GM18861 (cell line): ENCODE measurements around the gene ZDHHC5.
"Not testable (repeated sequence)": the region's sequence is repeated elsewhere in the genome, so short reads cannot be mapped to it uniquely, and the experiment has no call there.

Source experiments
- ATAC-seq: cut with Tn5 transposase; IDR thresholded peaks from one replicate; pipeline ENCODE4 v1.9.1; 2021; ENCODE audit not compliant: unreplicated experiment

The ZDHHC5 gene

DNA sequence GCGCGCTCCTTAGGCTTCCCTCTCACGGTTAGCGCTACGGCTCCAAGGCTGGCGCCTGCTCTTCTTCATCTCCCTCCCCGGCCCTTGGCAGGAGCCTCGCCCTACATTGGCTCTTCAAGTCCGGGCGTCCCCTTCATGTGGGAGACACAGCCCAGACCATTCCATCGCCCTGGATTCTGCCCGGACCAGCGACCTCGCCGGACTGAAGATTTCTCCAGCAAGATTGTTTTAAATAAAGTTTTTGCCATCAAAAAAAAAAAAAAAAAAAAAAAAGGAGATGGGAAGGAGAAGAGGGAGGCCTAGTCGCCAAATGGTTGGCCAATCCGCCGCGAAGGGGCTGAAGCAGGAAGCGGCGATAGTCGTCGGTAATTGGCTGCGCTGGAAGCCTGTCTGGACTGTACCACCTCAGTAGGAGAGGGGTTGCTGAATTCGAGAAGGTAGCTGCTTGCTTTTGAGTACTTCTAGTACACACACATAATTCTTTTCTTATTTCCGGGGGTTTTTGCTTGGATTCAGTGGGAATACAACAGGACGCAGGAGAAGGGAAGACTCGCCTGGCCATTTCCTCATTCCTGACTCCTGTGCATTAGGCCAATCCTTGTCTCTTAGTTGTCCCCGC, 688 bp upstream of the ZDHHC5 start:
- peak; percentile 55 for ATAC-seq

DNA sequence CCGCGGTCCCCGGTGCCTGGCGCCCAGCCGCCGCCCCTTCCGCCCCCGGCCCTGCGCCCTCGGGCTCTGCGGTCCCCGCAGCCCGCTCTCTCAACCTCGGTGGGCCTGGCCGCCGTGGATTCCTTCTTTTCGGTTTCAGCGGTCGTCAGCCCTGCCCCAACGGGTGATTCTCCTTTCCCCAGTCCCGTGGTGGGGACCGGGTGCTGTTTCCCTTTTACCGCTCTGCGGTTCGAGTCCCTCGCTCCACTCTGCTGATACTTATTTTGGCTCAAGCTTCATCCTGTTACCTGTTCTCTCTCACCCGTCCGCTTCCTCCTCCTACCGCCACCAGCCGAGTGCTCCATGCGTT, 494 bp downstream of the ZDHHC5 start:
- ATAC-seq: no peak

DNA sequence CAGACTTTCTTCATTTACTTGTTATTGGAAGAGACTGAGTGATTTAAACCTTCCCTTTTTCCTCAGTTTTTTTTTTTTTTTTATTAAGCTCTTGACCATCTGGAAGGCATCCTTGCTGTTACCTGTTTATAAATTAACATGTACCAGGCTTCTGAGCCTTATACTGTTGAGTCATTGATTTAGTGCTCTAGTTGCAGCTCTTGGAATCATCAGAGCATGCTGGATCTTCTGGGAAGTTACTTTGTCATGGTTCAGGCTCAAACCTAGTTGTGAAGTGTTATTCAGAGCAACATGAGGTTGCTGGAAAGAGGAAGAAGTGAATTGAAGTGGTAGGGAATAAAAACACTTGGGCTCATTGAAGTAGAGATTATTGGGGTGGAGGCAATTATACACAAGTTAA, 6.3 kb downstream of the ZDHHC5 start:
- no peak for ATAC-seq

DNA sequence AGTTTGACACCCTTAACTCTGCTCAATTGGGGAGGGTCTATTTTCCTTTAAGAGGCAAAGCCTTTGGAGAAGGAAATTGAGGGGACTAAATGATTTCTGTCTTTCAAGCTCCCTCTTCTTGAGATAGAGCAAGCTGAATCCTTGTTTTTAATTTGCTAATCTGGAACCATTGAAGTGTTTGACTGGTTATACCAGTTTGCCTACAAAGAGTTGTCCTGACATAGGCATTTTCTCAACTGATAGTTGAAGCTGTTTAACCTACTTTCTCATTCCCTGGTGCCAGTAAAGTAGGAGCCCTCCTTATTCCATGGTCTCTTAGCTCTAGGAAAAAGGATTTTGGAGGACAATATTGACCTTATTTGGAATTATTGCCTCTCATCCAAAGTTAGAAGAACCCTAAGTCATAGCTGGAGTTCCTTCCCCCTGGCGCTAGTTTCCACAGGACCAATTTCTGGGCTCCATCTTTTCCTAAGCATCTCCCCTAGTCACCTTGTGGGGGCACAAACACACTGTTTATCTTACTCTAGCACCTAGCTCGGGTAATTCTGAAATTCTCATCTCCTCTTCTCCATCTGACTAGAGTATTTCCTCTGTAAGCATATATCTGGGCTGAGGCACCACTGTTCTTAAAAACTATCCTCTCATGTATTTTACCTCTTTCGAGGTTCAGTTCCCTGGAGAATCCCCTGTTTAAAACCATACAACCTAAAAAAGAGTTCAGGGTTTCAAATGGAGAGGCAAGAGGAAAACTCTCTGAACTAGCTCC, 7.4 kb downstream of the ZDHHC5 start:
- no peak for ATAC-seq

DNA sequence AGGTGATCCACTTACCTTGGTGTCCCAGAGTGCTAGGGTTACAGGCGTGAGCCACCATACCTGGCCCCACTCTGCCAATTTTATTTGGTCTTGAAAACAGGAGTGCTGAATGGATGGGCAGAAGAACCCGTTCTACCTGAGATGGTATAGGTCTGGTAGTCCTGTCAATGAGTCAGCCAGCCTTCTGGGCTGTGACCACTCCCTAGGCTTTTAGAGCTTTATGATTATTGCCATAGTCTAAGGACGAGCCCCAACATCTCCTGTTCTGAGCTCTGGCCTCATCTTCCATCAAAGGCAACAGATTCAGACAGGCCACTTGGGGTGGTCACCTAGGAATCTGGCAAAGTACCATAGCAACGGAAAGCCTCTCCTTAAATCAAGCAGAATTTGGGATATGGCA, 11.5 kb downstream of the ZDHHC5 start:
- ATAC-seq: no peak

DNA sequence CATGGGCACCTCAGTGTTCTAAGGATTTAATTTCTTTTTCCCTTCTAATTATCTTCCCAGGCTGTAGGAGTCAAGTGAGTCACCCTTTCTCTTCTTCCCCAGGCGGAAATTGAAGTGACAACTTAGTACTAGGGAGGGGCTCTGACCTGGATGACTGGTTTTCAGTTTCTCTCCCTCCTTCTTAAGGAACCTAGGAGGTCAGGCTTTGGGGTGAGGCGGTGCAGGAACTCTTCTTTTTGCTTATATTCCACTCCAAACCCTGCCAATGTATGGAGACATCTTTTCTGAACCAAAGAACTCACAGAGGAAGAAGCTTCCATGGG, 12.6 kb downstream of the ZDHHC5 start:
- ATAC-seq: no peak

DNA sequence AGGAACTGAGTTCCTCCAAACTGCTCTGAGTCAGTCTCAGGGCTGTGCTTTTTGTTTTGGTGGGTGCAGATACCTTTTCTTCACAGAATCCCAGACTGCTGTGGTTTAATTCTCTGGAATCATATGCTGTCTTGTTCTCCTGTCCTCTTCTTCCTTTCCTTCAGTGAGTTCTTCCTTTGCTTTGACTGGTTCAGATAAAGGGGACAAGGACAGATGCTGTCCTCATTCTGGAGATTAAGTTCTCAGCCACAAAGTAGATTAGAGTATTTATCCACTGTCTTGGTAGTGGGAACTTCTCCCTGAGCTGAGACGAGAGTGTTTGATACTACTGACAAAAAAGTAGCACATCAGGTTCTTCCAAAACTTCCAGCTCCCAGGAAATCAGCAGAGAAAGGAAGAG, 13.3 kb downstream of the ZDHHC5 start:
- ATAC-seq: no peak

DNA sequence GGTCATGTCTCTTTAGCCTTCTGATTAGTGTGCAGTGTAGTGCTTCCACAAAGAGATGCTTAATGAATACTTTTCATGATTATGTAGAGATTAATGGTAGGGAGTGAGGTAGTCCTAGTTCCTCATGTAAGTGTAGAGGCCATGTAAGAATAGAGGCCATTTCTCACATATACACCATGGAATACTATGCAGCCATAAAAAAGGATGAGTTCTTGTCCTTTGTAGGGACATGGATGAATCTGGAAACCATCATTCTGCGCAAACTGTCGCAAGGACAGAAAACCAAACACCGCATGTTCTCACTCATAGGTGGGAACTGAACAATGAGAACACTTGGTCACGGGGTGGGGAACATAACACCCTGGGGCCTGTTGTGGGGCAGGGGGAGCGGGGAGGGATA, 22.6 kb downstream of the ZDHHC5 start:
- ATAC-seq: not testable (repeated sequence)

DNA sequence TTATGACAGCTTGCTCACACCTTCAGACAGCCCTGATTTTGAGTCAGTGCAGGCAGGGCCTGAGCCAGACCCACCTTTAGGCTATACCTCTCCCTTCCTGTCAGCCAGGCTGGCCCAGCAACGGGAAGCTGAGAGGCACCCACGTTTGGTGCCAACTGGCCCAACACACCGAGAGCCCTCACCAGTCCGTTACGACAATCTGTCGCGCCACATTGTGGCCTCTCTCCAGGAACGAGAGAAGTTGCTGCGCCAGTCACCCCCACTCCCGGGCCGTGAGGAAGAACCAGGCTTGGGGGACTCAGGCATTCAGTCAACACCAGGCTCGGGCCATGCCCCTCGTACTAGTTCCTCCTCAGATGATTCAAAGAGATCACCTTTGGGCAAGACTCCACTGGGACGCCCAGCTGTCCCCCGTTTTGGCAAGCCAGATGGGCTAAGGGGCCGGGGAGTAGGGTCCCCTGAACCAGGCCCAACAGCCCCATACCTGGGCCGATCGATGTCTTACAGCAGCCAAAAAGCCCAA, 31.0 kb downstream of the ZDHHC5 start:
- ATAC-seq: no peak

DNA sequence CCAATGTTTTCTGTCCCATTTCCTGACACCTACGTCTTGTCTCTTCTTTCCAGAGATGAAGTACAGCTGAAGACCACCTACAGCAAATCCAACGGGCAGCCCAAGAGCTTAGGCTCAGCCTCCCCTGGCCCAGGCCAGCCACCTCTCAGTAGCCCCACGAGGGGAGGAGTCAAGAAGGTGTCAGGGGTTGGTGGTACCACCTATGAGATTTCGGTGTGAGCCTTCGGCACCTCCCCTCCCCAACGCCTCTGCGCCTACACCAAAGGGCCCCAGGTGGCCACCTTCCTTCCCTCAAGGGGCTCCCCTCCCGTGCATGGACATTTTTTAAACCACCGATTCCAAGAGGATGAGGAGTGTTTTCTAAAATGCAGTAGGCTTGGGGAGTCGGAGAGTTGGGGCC, 31.9 kb downstream of the ZDHHC5 start:
- ATAC-seq: no peak

DNA sequence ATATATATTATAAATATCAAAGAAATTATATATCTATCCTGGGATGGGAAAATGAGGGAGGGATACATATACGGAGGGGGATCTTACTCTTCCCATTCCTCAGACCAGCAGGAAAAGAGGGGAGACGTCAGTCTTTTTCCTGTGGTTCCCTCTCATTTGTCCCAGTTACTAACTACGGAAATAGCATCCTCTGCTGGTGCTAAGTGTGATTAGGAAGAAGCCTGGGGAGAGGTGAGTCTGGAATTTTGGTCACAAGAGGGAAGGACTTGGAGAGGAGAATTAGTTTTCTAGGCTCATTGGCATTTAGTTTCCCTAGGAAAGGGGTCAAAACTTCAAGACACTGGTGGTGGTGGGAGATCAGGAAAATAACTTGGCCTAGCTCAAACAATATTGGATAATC, 32.5 kb downstream of the ZDHHC5 start:
- no peak for ATAC-seq

DNA sequence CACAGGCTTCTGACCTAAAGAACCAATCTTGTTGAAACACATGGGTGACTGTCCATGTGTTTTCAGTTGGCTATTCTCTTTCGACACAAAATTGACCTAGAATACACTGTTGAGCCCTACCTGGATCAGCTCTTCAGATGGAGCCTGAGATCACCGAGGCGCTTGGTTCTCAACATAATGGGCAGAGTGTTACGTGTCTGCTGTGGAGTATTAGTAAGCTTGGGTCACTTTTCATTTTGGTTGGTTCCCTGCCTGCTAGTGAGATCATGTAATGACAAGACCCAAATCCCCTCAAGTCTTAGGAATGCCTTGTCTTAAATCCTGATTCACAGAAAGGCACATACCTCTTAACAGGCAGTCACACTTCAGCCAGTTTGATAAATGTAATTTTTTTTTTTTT, 35.4 kb downstream of the ZDHHC5 start:
- ATAC-seq: no peak

DNA sequence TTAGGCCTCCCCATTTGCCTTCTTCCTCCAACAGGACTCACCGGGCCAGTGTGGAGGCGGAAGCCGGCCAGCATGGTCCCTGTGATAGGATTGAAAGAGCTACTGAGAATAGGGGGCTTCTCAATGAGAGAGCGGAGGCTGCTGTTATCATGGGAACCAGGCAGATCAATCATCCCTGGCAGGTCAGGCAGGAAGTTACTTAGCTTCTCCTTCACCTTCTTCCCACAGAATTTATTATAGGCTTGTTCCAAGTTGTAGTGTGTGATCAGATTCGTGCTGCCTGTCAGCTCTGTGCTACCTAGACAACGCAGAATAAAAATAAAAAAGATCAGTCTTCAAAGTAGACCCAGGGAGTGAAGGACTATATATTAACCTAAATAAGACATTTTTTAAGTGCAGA, 37.0 kb downstream of the ZDHHC5 start:
- no peak for ATAC-seq

DNA sequence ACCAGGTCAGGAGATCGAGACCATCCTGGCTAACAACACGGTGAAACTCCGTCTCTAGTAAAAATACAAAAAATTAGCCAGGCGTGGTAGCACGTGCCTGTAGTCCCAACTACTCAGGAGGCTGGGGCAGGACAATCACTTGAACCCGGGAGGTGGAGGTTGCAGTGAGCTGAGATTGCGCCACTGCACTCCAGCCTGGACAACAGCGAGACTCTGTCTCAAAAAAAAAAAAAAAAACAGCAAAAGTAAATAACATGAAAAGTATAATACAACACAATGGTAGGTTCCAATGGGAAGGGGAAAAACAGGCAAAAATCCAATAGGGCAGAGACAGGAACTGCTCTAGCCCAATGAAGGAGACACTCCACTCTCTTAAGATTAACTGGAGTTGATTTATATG, 37.5 kb downstream of the ZDHHC5 start:
- ATAC-seq: not testable (repeated sequence)

DNA sequence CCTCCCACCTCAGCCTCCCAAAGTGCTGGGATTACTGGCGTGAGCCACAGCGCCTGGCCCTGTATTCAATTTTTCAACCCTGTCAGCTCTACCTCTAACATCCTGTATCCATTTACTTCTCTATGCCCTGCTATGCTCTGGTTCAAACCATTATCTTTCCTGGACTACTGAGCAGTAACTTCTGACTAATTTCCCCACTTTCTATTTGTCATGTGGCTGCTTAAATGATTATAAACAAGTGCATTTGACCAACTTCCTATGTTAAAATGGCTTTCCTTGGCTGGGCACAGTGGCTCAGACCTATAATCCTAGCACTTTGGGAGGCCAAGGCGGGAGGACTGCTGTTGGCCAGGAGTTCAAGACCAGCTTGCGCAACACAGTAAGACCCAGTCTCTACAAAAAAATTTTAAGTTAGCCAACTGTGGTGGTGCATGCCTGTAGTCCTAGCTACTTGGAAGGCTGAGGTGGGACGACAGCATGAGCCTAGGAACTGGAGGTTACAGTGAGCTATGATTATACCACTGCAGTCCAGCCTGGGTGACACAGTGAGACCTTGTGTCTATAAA, 42.0 kb downstream of the ZDHHC5 start:
- ATAC-seq: no peak

DNA sequence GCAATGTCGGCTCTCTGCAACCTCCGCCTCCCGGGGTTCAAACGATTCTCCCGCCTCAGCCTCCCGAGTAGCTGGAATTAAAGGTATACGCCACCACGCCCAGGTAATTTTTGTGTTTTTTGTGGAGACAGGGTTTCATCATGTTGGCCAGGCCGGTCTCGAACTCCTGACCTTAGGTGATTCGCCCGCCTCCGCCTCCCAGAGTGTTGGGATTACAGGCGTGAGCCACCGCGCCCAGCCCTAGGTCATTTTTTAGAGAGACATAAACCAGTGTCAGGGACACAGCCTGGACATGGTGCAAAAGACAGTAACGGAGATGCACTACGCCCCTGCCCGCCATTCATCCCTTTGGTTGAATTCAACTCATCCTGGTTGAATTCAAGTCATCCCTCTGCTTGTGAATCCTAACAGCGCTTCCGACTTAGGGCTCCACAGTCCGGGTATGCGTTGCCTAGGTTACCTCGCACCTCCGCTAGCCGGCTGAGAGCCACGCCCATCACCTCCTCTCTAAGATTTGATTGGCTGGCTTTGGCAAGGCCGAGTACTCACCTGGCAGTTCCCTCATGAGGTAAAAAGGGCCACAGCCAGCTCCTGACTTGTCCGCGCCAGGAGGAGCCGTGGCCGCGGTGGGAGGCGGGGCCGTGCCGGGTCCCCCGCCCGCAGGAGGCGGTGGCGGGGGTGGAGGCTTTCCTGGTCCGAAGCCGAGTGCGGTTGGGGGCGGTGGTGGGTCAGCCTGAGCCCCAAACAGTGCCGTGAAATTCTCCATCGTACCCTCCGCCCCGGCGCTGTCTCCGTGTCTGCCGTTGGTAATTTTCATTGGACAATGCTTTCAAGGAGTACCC, 43.7 kb downstream of the ZDHHC5 start, which contains the start of gene MED19:
MED19 (minus strand) TSS at position 802 of the 842 bp plus-strand sequence; CDS start at position 766, 36 bp downstream.
- ATAC-seq: peak; percentile 22

DNA sequence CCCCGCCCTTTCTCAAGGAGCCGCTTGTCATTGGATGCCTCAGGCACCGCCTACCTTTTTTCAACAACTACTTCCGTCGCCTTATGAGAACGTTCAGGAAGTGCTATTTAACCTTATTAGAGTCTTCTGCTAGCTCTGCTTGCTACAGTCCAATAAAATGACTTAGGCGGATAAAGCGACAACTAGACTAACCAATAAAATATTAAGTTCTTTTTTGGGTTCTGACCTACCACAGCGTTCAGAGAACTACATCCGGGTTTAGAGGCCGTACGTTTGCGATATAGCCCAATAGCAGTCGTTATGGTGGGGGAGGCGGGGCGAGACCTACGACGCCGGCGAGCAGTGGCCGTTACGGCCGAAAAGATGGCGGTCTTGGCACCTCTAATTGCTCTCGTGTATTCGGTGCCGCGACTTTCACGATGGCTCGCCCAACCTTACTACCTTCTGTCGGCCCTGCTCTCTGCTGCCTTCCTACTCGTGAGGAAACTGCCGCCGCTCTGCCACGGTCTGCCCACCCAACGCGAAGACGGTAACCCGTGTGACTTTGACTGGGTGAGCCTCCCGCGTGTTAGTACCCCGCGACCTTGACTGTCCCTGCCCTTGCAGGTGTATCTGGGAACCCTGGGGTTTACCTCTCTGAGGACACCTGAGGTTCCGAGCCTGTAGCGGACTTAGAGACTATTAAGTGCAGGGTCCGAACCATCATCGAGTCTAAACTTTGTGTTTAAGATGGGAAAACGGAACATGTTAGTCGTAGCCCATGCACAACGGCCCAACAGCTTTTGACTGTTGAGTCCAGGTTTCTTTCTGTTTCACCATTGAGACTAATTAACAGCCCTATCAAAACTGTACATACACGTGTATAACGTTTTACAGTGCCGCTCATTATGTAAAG, 44.6 kb downstream of the ZDHHC5 start, which contains the start of gene TMX2:
TMX2 (plus strand) TSS at position 338 of the 895 bp plus-strand sequence; CDS start at position 364, 26 bp downstream.
- peak; percentile 97 for ATAC-seq

DNA sequence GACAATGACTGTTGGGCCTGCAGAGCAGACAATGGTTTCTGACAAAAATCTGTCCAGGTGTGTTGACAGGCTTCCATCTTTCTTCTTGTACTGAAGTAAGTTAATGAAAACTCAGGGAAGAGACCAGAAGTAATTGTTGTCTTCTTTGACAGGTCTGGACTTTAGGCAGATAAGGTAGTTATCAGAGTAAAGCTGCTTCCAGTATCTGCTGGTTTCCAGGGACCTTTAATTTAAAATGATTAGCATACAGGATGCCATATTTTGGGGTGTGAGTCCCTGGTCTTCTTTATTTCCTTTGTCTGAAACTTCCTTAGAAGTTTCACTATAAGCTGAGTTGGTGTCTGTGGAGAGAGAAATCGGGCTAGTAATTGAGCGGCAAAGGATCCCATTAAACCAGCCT, 45.9 kb downstream of the ZDHHC5 start:
- no peak for ATAC-seq

DNA sequence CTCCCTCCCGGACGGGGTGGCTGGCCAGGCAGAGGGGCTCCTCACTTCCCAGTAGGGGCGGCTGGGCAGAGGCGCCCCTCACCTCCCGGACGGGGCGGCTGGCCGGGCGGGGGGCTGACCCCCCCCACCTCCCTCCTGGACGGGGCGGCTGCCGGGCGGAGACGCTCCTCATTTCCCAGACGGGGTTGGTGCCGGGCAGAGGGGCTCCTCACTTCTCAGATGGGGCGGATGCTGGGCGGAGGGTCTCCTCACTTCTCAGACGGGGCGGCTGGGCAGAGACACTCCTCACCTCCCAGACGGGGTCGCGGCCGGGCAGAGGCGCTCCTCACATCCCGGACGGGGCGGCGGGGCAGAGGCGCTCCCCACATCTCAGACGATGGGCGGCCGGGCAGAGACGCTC, 48.8 kb downstream of the ZDHHC5 start:
- ATAC-seq: not testable (repeated sequence)

DNA sequence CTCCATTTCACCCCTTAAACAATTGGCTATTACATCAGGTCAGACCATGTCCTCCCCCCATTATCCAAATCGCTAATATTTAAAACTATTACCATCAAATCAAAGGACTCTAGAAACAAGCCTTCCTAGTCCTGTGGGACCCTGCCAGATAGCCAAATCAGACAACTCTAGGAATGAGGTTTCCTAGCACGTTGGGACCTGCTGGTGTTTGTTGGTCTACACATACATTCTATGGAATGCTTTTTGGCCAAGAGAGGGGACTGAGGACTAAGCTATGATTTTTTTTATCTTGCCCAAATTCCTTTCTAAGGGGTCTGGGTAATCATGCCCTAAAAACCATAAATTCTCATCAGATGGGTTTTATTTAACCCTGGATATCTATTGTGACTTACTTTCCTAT, 59.3 kb downstream of the ZDHHC5 start:
- ATAC-seq: no peak
